Upper lobe of left lung (tissue), 4 donors: ENCODE measurements around the gene FBXL19.

ENCODE experiments used
- POLR2AphosphoS5 ChIP-seq, 2 donors: sonication (generic); formaldehyde crosslinking; IDR thresholded peaks; one replicate each; pipeline ENCODE4 v1.5.1; 2017; ENCODE audit warnings: antibody characterized with exemption in 2 of 2
- TF ChIP-seq, protein P1 (sequence below), 6 experiments: fragments of 450-650 bp in 4 of 6; fragments of 200-600 bp in 2 of 6; sonication (generic) in 2 of 6; IDR thresholded peaks; one replicate each; pipeline ENCODE4 v1.5.1; 2016 to 2019; ENCODE audit warnings: antibody characterized with exemption in 6 of 6

DNA sequence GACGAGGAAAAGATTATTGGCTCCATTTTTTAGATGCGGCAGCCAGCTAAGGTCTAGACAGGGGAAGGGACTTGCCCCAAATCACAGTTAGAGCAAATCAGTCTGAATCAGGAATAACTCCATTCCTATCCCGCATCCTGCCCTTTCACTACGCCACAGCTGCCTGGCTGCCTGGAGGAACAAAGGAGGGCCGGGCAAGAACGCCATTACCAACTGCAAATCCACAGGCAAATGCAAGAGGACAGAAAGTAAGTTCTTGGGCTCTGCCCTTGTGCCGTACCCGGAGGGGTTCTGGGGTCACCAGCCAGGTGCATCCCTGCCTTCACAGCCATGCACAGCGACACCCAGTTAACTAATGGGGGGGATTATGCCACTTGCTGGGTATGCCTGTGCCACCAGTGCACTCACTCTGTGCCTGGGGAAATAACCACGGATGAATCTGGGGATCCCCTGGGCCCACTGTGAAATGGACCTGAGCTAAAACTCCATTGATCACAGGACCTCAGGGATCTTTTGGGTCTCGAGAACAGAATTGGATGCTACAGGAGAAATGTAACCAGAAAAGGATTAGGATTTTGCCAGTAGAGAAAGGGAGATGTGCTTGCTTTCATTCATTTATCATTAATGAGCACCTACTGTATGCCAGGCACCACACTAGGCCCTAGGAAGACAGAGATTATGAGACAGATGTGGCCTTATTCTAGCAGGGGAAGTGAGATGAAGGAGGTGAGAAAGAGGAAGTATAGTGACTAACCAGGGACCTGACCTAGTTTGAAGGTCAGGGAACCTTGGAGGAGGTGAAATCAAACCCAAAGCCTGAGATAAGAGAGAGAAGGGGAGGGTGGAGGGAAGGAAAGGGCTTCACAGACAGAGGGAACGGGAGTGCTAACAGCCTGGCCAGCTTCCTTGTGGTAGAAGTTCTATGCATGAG, 47.2 kb upstream of the FBXL19 start:
- TF ChIP-seq, protein P1, sequence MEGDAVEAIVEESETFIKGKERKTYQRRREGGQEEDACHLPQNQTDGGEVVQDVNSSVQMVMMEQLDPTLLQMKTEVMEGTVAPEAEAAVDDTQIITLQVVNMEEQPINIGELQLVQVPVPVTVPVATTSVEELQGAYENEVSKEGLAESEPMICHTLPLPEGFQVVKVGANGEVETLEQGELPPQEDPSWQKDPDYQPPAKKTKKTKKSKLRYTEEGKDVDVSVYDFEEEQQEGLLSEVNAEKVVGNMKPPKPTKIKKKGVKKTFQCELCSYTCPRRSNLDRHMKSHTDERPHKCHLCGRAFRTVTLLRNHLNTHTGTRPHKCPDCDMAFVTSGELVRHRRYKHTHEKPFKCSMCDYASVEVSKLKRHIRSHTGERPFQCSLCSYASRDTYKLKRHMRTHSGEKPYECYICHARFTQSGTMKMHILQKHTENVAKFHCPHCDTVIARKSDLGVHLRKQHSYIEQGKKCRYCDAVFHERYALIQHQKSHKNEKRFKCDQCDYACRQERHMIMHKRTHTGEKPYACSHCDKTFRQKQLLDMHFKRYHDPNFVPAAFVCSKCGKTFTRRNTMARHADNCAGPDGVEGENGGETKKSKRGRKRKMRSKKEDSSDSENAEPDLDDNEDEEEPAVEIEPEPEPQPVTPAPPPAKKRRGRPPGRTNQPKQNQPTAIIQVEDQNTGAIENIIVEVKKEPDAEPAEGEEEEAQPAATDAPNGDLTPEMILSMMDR (IDR thresholded peaks at IDR 0.05) = no peak
- no peak for TF ChIP-seq POLR2AphosphoS5 (IDR thresholded peaks at IDR 0.05)
